Astrocyte (in vitro differentiated cells and primary cell): ENCODE results near the gene PNPLA7.
"Not testable (repeated sequence)": the region's sequence is repeated elsewhere in the genome, so short reads cannot be mapped to it uniquely, and the experiment has no call there.

Experiments
- EZH2 ChIP-seq: IDR thresholded peaks from 2 replicates; pipeline ENCODE4 v1.6.1; 2012; ENCODE audit warnings: mild to moderate bottlenecking, low read length, inconsistent platforms; ENCODE audit not compliant: insufficient read depth
- TF ChIP-seq, protein P1 (sequence below): IDR thresholded peaks from 2 replicates; pipeline ENCODE4 v1.5.1; 2011; ENCODE audit warnings: low read depth, mild to moderate bottlenecking, inconsistent platforms, low read length, moderate library complexity; ENCODE audit not compliant: insufficient read depth

DNA sequence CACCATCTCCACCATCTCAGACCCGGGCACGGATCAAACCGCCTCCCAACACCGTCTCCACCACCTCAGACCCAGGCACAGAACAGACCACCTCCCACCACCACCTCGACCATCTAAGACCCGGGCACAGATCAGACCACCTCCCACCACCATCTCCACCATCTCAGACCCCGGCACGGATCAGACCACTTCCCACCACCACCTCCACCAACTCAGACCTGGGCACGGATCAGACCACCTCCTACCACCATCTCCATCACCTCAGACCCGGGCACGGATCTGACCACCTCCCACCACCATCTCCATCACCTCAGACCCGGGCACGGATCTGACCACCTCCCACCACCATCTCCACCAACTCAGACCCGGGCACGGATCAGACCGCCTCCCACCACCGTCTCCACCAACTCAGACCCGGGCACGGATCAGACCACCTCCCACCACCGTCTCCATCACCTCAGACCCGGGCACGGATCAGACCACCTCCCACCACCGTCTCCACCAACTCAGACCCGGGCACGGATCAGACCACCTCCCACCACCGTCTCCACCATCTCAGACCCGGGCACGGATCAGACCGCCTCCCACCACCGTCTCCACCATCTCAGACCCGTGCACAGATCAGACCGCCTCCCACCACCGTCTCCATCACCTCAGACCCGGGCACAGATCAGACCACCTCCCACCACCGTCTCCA is 83.7 kb downstream of the PNPLA7 start:
- TF ChIP-seq, protein P1, sequence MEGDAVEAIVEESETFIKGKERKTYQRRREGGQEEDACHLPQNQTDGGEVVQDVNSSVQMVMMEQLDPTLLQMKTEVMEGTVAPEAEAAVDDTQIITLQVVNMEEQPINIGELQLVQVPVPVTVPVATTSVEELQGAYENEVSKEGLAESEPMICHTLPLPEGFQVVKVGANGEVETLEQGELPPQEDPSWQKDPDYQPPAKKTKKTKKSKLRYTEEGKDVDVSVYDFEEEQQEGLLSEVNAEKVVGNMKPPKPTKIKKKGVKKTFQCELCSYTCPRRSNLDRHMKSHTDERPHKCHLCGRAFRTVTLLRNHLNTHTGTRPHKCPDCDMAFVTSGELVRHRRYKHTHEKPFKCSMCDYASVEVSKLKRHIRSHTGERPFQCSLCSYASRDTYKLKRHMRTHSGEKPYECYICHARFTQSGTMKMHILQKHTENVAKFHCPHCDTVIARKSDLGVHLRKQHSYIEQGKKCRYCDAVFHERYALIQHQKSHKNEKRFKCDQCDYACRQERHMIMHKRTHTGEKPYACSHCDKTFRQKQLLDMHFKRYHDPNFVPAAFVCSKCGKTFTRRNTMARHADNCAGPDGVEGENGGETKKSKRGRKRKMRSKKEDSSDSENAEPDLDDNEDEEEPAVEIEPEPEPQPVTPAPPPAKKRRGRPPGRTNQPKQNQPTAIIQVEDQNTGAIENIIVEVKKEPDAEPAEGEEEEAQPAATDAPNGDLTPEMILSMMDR: not testable (repeated sequence)
- not testable (repeated sequence) for TF ChIP-seq EZH2
